OCI-LY1 (cell line): ENCODE results near the gene MYH7.

Experiments
- EZH2 ChIP-seq: fragments of 200-600 bp; sonication (generic), shearing (Covaris generic); IDR thresholded peaks from 2 replicates; pipeline ENCODE4 v1.8.0; 2017; ENCODE audit warnings: borderline replicate concordance, mixed run types, mild to moderate bottlenecking, antibody characterized with exemption, low read length, moderate library complexity, mixed read lengths
- TF ChIP-seq, protein P1 (sequence below): fragments of 200-600 bp; sonication (generic), shearing (Covaris generic); IDR thresholded peaks from 2 replicates; pipeline ENCODE4 v1.5.1; 2017; ENCODE audit warnings: mild to moderate bottlenecking, antibody characterized with exemption, low read length, moderate library complexity, mixed read lengths

DNA sequence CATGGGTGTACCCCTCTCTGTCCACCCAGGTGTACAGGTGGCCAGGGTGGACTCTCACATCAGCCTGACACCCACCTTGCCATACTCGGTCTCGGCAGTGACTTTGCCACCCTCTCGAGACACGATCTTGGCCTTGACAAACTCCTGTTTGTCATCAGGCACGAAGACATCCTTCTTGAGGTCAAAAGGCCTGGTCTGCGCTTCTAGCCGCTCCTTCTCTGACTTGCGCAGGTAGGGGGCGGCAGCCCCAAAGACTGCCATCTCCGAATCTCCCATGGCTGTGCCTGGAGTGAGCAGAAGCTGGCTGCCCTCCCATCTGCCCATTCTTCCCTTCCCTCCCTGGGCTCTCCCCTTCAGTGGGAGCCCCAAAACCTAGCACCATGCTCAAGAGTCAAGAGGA is 2.0 kb downstream of the MYH7 start:
- TF ChIP-seq, protein P1, sequence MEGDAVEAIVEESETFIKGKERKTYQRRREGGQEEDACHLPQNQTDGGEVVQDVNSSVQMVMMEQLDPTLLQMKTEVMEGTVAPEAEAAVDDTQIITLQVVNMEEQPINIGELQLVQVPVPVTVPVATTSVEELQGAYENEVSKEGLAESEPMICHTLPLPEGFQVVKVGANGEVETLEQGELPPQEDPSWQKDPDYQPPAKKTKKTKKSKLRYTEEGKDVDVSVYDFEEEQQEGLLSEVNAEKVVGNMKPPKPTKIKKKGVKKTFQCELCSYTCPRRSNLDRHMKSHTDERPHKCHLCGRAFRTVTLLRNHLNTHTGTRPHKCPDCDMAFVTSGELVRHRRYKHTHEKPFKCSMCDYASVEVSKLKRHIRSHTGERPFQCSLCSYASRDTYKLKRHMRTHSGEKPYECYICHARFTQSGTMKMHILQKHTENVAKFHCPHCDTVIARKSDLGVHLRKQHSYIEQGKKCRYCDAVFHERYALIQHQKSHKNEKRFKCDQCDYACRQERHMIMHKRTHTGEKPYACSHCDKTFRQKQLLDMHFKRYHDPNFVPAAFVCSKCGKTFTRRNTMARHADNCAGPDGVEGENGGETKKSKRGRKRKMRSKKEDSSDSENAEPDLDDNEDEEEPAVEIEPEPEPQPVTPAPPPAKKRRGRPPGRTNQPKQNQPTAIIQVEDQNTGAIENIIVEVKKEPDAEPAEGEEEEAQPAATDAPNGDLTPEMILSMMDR = no peak
- no peak for TF ChIP-seq EZH2
